GM18505 (cell line): ENCODE data around the gene PTRHD1.

ENCODE experiments used
- ATAC-seq: cut with Tn5 transposase; IDR thresholded peaks from one replicate; pipeline ENCODE4 v1.9.1; 2021; ENCODE audit not compliant: unreplicated experiment
- POLR2A ChIP-seq: IDR thresholded peaks from 4 replicates; pipeline ENCODE4 v1.6.1; 2011; ENCODE audit warnings: borderline replicate concordance; ENCODE audit not compliant: insufficient read depth, insufficient read length; ENCODE audit errors: extremely low read depth

The PTRHD1 gene

GRCh38 chr2:24762518-24762917 is 30.7 kb downstream of the PTRHD1 start:
- no peak for ATAC-seq
- TF ChIP-seq POLR2A, result no peak

GRCh38 chr2:24761866-24762265 is 31.3 kb downstream of the PTRHD1 start:
- no peak for TF ChIP-seq POLR2A
- ATAC-seq, result no peak

- TF ChIP-seq POLR2A, result no peak
- no peak for ATAC-seq
Observed at GRCh38 chr2:24756789-24757188, 36.4 kb downstream of the PTRHD1 start.

GRCh38 chr2:24754985-24755705 is 38.0 kb downstream of the PTRHD1 start:
- ATAC-seq, result no peak
- TF ChIP-seq POLR2A, result no peak

GRCh38 chr2:24749069-24749691 is 44.0 kb downstream of the PTRHD1 start:
- no peak for TF ChIP-seq POLR2A
- ATAC-seq, result no peak

- no peak for TF ChIP-seq POLR2A
Observed at GRCh38 chr2:24747299-24747698, 45.9 kb downstream of the PTRHD1 start.

GRCh38 chr2:24745825-24746224 is 47.4 kb downstream of the PTRHD1 start:
- TF ChIP-seq POLR2A, result no peak
- no peak for ATAC-seq

More at GRCh38 chr2:24747299-24747698, 45.9 kb downstream of the PTRHD1 start:
- ATAC-seq, result no peak

- ATAC-seq, result no peak
- no peak for TF ChIP-seq POLR2A
Observed at GRCh38 chr2:24744356-24744755, 48.8 kb downstream of the PTRHD1 start.

- TF ChIP-seq POLR2A, result no peak
- ATAC-seq, result no peak
Observed at GRCh38 chr2:24743924-24744323, 49.3 kb downstream of the PTRHD1 start.

GRCh38 chr2:24742730-24743129 is 50.5 kb downstream of the PTRHD1 start:
- no peak for ATAC-seq
- no peak for TF ChIP-seq POLR2A

GRCh38 chr2:24740142-24740541 is 53.0 kb downstream of the PTRHD1 start:
- no peak for ATAC-seq
- no peak for TF ChIP-seq POLR2A
